Fibroblast of pulmonary artery (primary cell): Measurements from ENCODE around the gene DAZL.

Experiments
- DNase-seq: peaks from one replicate; pipeline ENCODE4 v3.0.0-alpha.2; 2010; ENCODE audit warnings: low read depth
- H3K4me3 ChIP-seq: replicated peaks from 2 replicates; pipeline ENCODE4 v1.5.1; 2011; ENCODE audit warnings: low read depth, mild to moderate bottlenecking, control low read depth, low read length, moderate library complexity
- TF ChIP-seq, protein P1 (sequence below): IDR thresholded peaks from 2 replicates; pipeline ENCODE4 v1.5.1; 2011; ENCODE audit warnings: mild to moderate bottlenecking, control low read depth, low read length, inconsistent platforms; ENCODE audit errors: missing control alignments

Gene DAZL

DNA sequence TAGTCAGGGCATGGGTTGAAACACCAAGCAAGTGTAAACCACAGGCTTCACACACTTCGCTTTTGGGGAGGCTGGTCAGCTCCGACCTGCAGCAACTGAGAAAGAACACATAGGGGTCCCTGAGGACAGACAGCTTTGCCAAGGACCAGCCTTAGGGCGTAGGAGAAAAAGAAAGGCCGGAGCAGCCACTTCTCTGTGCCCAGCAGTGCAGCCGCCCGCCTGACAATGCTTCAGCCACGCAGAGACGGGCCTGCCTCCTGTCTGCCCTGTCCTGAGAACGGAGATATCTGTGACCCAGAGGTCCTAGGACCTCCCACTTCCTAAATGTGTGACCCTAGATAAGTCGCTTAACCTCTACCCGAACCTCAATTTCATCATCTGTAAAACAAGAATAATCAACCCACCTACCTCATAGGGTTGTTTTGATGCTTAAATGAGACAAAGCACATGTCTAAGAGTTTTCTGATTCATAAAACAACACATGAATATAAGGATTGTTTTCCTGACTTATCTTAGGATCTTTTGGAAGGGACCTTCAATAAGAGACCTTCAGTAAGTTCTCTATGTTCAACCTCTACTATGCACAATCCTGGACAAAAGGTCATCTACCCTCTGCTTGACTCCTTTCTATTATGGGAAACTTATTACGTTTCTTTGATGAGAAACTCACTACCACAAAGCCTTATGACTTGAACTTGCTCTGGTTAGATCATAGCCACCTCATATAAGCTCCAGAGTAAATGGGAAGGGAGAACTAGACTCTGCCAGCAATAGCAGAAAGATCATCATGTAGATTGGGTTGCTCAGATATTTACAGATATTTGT is 58.8 kb downstream of the DAZL start:
- H3K4me3 ChIP-seq = no peak overlapping the region
- TF ChIP-seq, protein P1, sequence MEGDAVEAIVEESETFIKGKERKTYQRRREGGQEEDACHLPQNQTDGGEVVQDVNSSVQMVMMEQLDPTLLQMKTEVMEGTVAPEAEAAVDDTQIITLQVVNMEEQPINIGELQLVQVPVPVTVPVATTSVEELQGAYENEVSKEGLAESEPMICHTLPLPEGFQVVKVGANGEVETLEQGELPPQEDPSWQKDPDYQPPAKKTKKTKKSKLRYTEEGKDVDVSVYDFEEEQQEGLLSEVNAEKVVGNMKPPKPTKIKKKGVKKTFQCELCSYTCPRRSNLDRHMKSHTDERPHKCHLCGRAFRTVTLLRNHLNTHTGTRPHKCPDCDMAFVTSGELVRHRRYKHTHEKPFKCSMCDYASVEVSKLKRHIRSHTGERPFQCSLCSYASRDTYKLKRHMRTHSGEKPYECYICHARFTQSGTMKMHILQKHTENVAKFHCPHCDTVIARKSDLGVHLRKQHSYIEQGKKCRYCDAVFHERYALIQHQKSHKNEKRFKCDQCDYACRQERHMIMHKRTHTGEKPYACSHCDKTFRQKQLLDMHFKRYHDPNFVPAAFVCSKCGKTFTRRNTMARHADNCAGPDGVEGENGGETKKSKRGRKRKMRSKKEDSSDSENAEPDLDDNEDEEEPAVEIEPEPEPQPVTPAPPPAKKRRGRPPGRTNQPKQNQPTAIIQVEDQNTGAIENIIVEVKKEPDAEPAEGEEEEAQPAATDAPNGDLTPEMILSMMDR = no peak
- DNase-seq = no peak

- DNase-seq = no peak
- TF ChIP-seq, protein P1 = no peak
- no peak overlapping the region for H3K4me3 ChIP-seq
These were observed 59.6 kb downstream of the DAZL start for GRCh38 chr3:16545413-16546185.

DNA sequence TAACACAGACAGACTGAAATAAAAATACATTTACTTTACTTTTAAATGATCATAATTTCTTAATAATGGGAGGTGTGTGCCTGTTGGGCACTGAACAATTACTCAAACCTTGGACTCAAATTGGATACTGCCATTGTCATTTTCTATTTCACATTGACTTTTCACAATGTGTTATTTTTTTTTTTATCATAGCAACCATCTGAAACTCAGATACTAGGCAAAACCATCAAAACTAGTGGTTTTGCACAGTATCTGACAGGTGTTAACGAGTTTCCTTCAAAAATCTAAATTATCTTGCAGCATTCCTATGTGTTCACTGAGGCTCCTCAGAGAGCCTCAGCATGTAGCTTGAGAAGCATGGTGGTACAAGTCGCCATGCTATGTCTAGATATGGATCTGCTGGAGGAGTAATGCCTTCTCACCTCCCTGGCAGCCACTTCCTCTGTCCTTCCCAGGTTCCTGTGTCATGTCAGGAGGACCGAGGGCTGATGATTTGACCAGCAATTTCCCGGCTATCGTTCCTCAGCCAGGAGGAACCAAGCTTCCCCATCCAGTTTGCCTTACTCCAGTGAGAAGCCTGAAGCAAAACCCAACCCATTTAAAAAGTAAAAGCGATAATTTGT is 61.9 kb downstream of the DAZL start:
- H3K4me3 ChIP-seq = no peak overlapping the region
- DNase-seq = no peak
- TF ChIP-seq, protein P1 = no peak

DNA sequence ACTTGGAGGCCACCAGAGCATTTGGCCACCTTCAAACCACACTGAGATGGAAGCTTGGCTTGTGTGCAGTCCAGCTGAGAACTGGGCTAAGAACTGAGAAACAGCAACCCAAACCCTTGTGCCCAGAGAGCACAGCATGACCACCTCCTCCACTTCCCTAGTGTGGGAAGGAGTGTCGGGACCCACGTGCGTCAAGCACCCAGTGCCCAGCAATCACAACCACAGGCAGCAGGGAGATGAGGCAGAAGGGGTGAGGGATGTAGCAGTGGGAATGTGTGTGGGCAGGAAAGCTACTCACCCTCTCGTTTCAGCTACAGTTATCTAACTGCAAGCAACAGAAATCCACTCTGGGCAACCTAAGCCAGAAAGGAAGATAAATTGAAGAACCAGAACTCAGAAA is 66.7 kb downstream of the DAZL start:
- TF ChIP-seq, protein P1 = no peak
- H3K4me3 ChIP-seq = no peak overlapping the region
- DNase-seq = no peak

DNA sequence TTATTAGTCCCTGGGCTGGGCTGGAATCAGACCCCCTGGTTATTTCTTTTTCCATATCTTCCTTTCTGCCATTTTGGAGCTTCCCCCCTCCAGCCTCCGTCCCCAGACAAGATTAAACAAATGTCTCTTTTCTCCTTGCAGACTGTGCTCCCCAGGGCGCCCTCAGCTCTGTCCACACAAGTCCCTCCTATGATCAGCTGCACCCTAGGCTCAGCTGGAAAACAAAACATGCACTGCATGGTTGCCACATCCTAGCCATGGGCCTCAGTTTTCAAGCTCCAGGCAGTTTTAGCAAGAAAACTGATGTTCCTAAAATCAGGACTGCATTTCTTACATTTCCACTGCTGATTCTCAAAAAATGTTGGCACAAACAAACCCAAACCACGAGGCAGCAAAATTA is 68.2 kb downstream of the DAZL start:
- no peak overlapping the region for H3K4me3 ChIP-seq
- TF ChIP-seq, protein P1 = no peak
- DNase-seq = no peak
